HL-60 (cell line): ENCODE measurements around the gene ACVRL1.

Experiments
- GABPA ChIP-seq: IDR thresholded peaks from 2 replicates; pipeline ENCODE4 v1.6.1; 2012; ENCODE audit warnings: low read depth
- POLR2AphosphoS5 ChIP-seq: IDR thresholded peaks from 2 replicates; pipeline ENCODE4 v1.6.1; 2012; ENCODE audit warnings: low read depth
- SPI1 ChIP-seq: IDR thresholded peaks from 2 replicates; pipeline ENCODE4 v1.6.1; 2012; ENCODE audit warnings: low read depth, mild to moderate bottlenecking, borderline replicate concordance
- TF ChIP-seq, protein P1 (sequence below): IDR thresholded peaks from one replicate; pipeline ENCODE4 v1.5.1; 2011; ENCODE audit warnings: low read length, control low read depth, inconsistent platforms; ENCODE audit not compliant: insufficient read depth
- TF ChIP-seq, protein P2 (sequence below): IDR thresholded peaks from 2 replicates; pipeline ENCODE4 v1.6.1; 2012; ENCODE audit warnings: low read depth; ENCODE audit not compliant: insufficient replicate concordance

DNA sequence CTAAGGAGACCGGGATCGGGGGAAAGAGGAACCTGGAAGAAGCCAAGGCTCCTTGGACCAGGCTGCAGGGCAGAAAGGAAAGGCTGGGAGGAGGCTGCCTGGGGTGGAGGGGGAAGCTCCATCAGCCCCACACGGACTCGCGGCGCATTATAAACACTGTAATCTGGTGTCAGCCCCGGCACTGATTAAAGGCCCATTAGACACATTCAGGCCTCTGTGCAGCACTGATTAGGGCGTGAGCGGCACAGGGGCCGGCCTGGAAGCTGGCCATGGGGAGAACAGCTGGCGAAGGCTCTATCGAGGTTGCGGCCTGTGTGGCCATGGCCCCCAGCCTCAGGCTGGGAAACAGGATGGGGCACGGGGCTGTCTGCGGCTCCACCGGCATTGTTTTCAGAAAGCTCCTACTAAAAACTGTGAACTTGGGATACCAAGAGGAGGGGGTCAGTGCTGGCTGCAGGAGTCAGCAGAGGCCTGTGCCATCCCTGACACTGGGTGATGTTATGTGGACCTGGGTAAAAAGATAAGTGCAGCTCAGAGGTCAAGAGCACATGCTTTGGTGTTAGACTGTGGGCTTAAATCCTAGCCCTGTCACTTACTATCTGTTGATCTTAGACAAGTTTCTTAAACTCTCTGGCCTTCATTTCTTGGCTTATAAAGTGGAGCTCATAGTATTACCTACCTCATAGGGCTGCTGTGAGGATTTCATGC is 10.6 kb downstream of the ACVRL1 start:
- TF ChIP-seq POLR2AphosphoS5 (no peak), GABPA (no peak), SPI1 (no peak)
- TF ChIP-seq, protein P1, sequence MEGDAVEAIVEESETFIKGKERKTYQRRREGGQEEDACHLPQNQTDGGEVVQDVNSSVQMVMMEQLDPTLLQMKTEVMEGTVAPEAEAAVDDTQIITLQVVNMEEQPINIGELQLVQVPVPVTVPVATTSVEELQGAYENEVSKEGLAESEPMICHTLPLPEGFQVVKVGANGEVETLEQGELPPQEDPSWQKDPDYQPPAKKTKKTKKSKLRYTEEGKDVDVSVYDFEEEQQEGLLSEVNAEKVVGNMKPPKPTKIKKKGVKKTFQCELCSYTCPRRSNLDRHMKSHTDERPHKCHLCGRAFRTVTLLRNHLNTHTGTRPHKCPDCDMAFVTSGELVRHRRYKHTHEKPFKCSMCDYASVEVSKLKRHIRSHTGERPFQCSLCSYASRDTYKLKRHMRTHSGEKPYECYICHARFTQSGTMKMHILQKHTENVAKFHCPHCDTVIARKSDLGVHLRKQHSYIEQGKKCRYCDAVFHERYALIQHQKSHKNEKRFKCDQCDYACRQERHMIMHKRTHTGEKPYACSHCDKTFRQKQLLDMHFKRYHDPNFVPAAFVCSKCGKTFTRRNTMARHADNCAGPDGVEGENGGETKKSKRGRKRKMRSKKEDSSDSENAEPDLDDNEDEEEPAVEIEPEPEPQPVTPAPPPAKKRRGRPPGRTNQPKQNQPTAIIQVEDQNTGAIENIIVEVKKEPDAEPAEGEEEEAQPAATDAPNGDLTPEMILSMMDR, result no peak
- TF ChIP-seq, protein P2, sequence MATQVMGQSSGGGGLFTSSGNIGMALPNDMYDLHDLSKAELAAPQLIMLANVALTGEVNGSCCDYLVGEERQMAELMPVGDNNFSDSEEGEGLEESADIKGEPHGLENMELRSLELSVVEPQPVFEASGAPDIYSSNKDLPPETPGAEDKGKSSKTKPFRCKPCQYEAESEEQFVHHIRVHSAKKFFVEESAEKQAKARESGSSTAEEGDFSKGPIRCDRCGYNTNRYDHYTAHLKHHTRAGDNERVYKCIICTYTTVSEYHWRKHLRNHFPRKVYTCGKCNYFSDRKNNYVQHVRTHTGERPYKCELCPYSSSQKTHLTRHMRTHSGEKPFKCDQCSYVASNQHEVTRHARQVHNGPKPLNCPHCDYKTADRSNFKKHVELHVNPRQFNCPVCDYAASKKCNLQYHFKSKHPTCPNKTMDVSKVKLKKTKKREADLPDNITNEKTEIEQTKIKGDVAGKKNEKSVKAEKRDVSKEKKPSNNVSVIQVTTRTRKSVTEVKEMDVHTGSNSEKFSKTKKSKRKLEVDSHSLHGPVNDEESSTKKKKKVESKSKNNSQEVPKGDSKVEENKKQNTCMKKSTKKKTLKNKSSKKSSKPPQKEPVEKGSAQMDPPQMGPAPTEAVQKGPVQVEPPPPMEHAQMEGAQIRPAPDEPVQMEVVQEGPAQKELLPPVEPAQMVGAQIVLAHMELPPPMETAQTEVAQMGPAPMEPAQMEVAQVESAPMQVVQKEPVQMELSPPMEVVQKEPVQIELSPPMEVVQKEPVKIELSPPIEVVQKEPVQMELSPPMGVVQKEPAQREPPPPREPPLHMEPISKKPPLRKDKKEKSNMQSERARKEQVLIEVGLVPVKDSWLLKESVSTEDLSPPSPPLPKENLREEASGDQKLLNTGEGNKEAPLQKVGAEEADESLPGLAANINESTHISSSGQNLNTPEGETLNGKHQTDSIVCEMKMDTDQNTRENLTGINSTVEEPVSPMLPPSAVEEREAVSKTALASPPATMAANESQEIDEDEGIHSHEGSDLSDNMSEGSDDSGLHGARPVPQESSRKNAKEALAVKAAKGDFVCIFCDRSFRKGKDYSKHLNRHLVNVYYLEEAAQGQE, result no peak
